DOHH2 (cell line): Measurements from ENCODE around the gene SP100.
"Not testable (repeated sequence)": the region's sequence is repeated elsewhere in the genome, so short reads cannot be mapped to it uniquely, and the experiment has no call there.

Source experiments
- H3F3A ChIP-seq: fragments of 200-600 bp; sonication (generic), shearing (Covaris generic); 2 replicates; pipeline ENCODE4 v1.6.0; 2016; ENCODE audit warnings: antibody characterized with exemption, mild to moderate bottlenecking; ENCODE audit not compliant: control insufficient read depth, insufficient read depth
- H3K27ac ChIP-seq: fragments of 200-600 bp; sonication (generic); 2 replicates; pipeline ENCODE4 v1.5.1; 2014; ENCODE audit warnings: low read depth, mild to moderate bottlenecking, low read length, moderate library complexity
- H3K27me3 ChIP-seq: fragments of 200-600 bp; sonication (generic); 2 replicates; pipeline ENCODE4 v1.6.1; 2014; ENCODE audit warnings: mild to moderate bottlenecking, low read length, mixed read lengths; ENCODE audit not compliant: control insufficient read depth
- H3K36me3 ChIP-seq: fragments of 200-600 bp; sonication (generic); 2 replicates; pipeline ENCODE4 v1.6.1; 2014; ENCODE audit warnings: mild to moderate bottlenecking, low read length, moderate library complexity, mixed read lengths; ENCODE audit not compliant: control insufficient read depth
- H3K4me1 ChIP-seq: fragments of 200-600 bp; sonication (generic); 2 replicates; pipeline ENCODE4 v1.6.1; 2014; ENCODE audit warnings: mild to moderate bottlenecking, low read length, mixed read lengths; ENCODE audit not compliant: control insufficient read depth
- H3K4me2 ChIP-seq: fragments of 200-600 bp; sonication (generic); 2 replicates; pipeline ENCODE4 v1.6.0; 2014; ENCODE audit warnings: mild to moderate bottlenecking, low read length, moderate library complexity
- H3K4me3 ChIP-seq: fragments of 200-600 bp; sonication (generic); 2 replicates; pipeline ENCODE4 v1.5.1; 2014; ENCODE audit warnings: mild to moderate bottlenecking, low read length, mixed read lengths
- H3K79me2 ChIP-seq: fragments of 200-600 bp; sonication (generic); 2 replicates; pipeline ENCODE4 v1.6.1; 2014; ENCODE audit warnings: mild to moderate bottlenecking, low read length, mixed read lengths; ENCODE audit not compliant: control insufficient read depth
- H3K9me2 ChIP-seq: fragments of 200-600 bp; sonication (generic); replicated peaks from 2 replicates; pipeline ENCODE4 v1.6.1; 2014; ENCODE audit warnings: mild to moderate bottlenecking, low read length, mixed read lengths; ENCODE audit not compliant: control insufficient read depth
- H3K9me3 ChIP-seq: fragments of 200-600 bp; sonication (generic); 2 replicates; pipeline ENCODE4 v1.6.1; 2014; ENCODE audit warnings: antibody characterized with exemption, low read length, mixed read lengths; ENCODE audit not compliant: control insufficient read depth, insufficient read depth
- H4K20me1 ChIP-seq: fragments of 200-600 bp; sonication (generic); 2 replicates; pipeline ENCODE4 v1.6.0; 2014; ENCODE audit warnings: low read depth, mild to moderate bottlenecking, antibody characterized with exemption, low read length, moderate library complexity; ENCODE audit not compliant: control insufficient read depth, insufficient read depth
- EZH2phosphoT487 ChIP-seq: fragments of 200-600 bp; sonication (generic); IDR thresholded peaks from 2 replicates; pipeline ENCODE4 v1.6.1; 2017; ENCODE audit warnings: borderline replicate concordance, mild to moderate bottlenecking, antibody characterized with exemption, low read length, moderate library complexity, mixed read lengths
- TF ChIP-seq, protein P1 (sequence below): fragments of 200-600 bp; sonication (generic); IDR thresholded peaks from one replicate; pipeline ENCODE4 v1.5.1; 2014; ENCODE audit warnings: antibody characterized with exemption, mild to moderate bottlenecking, low read depth, low read length; ENCODE audit not compliant: poor library complexity, severe bottlenecking

The SP100 gene

DNA sequence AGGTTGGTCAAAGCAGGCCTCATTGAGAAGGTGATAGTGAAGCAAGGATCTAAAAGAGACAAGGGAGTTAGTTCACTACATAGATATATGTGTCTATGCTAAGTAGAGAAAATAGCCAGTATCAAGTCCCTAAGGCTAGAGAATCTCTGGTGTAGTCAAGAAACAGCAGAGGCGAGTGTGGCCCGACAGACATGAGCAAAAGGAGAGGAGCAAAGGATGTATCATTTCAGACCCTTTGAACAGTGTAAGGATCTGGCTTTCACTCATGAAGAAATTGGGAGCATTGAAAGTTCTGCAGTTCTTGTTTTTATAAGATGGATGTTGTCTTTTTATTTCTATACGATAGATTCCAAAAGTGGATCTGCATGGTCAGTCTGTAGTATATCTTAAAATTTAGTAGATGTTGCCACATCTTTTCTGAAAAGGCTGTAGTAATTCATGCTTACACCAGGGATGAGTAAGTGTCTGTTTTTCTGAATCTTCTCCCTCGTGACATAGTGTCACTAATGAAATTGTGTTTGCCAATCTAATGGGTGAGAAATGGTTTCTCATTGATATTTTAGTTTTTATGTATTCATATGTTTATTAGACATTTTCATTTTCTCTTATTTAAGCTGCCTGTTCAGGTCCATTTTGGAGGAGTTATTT, 18.8 kb downstream of the SP100 start:
- Histone ChIP-seq H3K4me3 (no peak overlapping the region), H3F3A (no peaks in the 10 kb centered on the region), H3K36me3 (peaks cover 25% of the 10 kb centered on the region), H3K27me3 (no peaks in the 10 kb centered on the region), H3K27ac (no peak overlapping the region), H4K20me1 (no peaks in the 10 kb centered on the region), H3K4me1 (peaks cover 21% of the 10 kb centered on the region), H3K4me2 (no peak overlapping the region), H3K79me2 (peaks cover 45% of the 10 kb centered on the region), H3K9me2 (no peaks in the 10 kb centered on the region), H3K9me3 (peaks cover 10% of the 10 kb centered on the region; the same call in 1 of the 2 replicates)
- TF ChIP-seq, protein P1, sequence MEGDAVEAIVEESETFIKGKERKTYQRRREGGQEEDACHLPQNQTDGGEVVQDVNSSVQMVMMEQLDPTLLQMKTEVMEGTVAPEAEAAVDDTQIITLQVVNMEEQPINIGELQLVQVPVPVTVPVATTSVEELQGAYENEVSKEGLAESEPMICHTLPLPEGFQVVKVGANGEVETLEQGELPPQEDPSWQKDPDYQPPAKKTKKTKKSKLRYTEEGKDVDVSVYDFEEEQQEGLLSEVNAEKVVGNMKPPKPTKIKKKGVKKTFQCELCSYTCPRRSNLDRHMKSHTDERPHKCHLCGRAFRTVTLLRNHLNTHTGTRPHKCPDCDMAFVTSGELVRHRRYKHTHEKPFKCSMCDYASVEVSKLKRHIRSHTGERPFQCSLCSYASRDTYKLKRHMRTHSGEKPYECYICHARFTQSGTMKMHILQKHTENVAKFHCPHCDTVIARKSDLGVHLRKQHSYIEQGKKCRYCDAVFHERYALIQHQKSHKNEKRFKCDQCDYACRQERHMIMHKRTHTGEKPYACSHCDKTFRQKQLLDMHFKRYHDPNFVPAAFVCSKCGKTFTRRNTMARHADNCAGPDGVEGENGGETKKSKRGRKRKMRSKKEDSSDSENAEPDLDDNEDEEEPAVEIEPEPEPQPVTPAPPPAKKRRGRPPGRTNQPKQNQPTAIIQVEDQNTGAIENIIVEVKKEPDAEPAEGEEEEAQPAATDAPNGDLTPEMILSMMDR = no peak
- no peak for TF ChIP-seq EZH2phosphoT487

DNA sequence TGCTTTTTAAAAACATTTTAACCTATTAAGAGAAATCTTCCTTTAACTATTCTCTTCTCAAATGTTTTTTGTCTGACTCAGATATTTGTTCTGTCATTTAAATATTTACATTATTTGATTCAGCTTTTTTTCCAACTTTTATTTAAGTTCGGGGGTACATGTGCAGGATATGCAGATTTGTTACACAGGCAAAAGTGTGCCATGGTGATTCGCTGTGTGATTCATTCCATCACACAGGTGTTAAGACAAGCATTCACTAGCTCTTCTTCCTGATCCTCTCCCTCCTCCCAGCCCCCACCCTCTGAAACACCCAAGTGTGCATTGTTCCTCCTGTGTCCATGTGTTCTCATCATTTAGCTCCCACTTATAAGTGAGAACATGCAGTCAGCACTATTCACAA, 19.4 kb downstream of the SP100 start:
- no peak overlapping the region for H3K27ac ChIP-seq
- H3K27me3 ChIP-seq = no peaks in the 10 kb centered on the region
- H3K79me2 ChIP-seq = peaks cover 40% of the 10 kb centered on the region
- H3K4me1 ChIP-seq = peaks cover 22% of the 10 kb centered on the region
- no peaks in the 10 kb centered on the region for H3K9me2 ChIP-seq
- no peak overlapping the region for H3K4me2 ChIP-seq
- H3K4me3 ChIP-seq = no peak overlapping the region
- H3K9me3 ChIP-seq = peaks cover 7% of the 10 kb centered on the region; the same call in 1 of the 2 replicates
- no peaks in the 10 kb centered on the region for H4K20me1 ChIP-seq
- TF ChIP-seq, protein P1 = no peak
- no peak for TF ChIP-seq EZH2phosphoT487
- H3F3A ChIP-seq = no peaks in the 10 kb centered on the region
- peaks cover 19% of the 10 kb centered on the region for H3K36me3 ChIP-seq

DNA sequence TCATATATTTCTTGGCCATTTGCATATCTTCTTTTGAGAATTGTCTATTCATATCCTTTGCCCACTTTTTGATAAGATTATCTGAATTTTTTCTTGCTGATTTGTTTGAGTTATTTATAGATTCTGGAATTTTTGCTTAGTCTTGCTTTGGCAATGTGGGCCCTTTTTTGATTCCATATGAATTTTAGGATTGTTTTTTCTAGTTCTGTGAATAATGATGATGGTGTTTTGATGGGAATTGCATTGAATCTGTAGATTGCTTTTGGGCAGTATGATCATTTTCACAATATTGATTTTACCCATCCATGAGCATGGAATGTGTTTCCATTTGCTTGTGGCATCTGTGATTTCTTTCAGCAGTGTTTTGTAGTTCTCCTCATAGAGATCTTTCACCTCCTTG, 23.1 kb downstream of the SP100 start:
- not testable (repeated sequence) for H3K27ac ChIP-seq, H3K9me2 ChIP-seq, H4K20me1 ChIP-seq, H3F3A ChIP-seq, H3K27me3 ChIP-seq, H3K9me3 ChIP-seq
- H3K4me3 ChIP-seq = peak overlapping the region; percentile 50
- H3K4me2 ChIP-seq = peak overlapping the region; percentile 53
- peaks cover 17% of the 10 kb centered on the region for H3K79me2 ChIP-seq
- peaks cover 22% of the 10 kb centered on the region for H3K4me1 ChIP-seq
- peaks cover 22% of the 10 kb centered on the region for H3K36me3 ChIP-seq

DNA sequence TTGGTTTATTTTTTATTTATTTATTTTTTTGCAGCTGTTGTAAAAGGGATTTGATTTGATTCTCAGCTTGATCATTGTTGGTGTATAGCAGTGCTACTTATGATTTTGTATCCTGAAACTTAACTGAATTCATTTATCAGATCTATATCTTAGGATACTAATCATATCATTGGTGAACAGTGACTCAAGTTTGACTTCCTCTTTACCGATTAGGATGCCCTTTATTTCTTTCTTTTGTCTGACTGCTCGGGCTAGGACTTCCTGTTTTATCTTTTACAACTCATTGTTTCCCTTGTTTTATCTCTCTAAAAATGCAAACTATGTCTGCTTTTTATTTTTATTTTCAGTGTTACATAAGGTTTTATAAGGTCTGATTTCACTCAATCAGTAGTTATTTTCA, 23.6 kb downstream of the SP100 start:
- H4K20me1 ChIP-seq = no peaks in the 10 kb centered on the region
- peak overlapping the region; percentile 53 for H3K4me2 ChIP-seq
- peak overlapping the region; percentile 50 for H3K4me3 ChIP-seq
- no peak overlapping the region for H3K27ac ChIP-seq
- H3K79me2 ChIP-seq = peaks cover 16% of the 10 kb centered on the region
- no peaks in the 10 kb centered on the region for H3F3A ChIP-seq
- H3K4me1 ChIP-seq = peaks cover 22% of the 10 kb centered on the region
- H3K9me2 ChIP-seq = no peaks in the 10 kb centered on the region
- H3K36me3 ChIP-seq = peaks cover 26% of the 10 kb centered on the region
- peaks cover 4% of the 10 kb centered on the region; the same call in 1 of the 2 replicates for H3K9me3 ChIP-seq
- no peaks in the 10 kb centered on the region for H3K27me3 ChIP-seq
- TF ChIP-seq EZH2phosphoT487 = no peak
- TF ChIP-seq, protein P1 = no peak
